ENCODE measurements around the gene CELSR2.

Gene CELSR2

GRCh38 chr1:109252167-109252892 lies 3.0 kb downstream of the CELSR2 start:
- DNase-seq (ENCODE audit: insufficient read length, low spot score) (no peak), FAIRE-seq (no peak)
- TF ChIP-seq CTCF (IDR thresholded peaks at IDR 0.05; ENCODE audit: insufficient read depth, missing control alignments): no peak

GRCh38 chr1:109252893-109253802 lies 3.8 kb downstream of the CELSR2 start:
- FAIRE-seq (no peak), DNase-seq (ENCODE audit: insufficient read length, low spot score) (no peak)
- no peak for TF ChIP-seq CTCF (IDR thresholded peaks at IDR 0.05; ENCODE audit: insufficient read depth, missing control alignments)

GRCh38 chr1:109253803-109254620 lies 4.7 kb downstream of the CELSR2 start:
- no peak for TF ChIP-seq CTCF (IDR thresholded peaks at IDR 0.05; ENCODE audit: insufficient read depth, missing control alignments)
- no peak for FAIRE-seq
- no peak for DNase-seq (ENCODE audit: insufficient read length, low spot score)

GRCh38 chr1:109254621-109255096 lies 5.3 kb downstream of the CELSR2 start:
- FAIRE-seq (no peak), DNase-seq (ENCODE audit: insufficient read length, low spot score) (no peak)
- no peak for TF ChIP-seq CTCF (IDR thresholded peaks at IDR 0.05; ENCODE audit: insufficient read depth, missing control alignments)

- no peak for DNase-seq (ENCODE audit: insufficient read length, low spot score)
- FAIRE-seq: no peak
- no peak for TF ChIP-seq CTCF (IDR thresholded peaks at IDR 0.05; ENCODE audit: insufficient read depth, missing control alignments)
Observed at GRCh38 chr1:109255097-109255651, 5.8 kb downstream of the CELSR2 start.

GRCh38 chr1:109255678-109256077 lies 6.3 kb downstream of the CELSR2 start:
- TF ChIP-seq CTCF (IDR thresholded peaks at IDR 0.05; ENCODE audit: insufficient read depth, missing control alignments): no peak
- no peak for FAIRE-seq
- DNase-seq (ENCODE audit: insufficient read length, low spot score): no peak
